NCI-H460 (cell line): ENCODE measurements around the gene SOSTDC1. TPM values are rescaled to one million over a fixed set of nuclear protein-coding genes. Genes with fewer than 3 reads are reported as not detected.

Source experiments
- DNase-seq: peaks from one replicate; pipeline ENCODE4 v3.0.0-alpha.2; 2016; ENCODE audit warnings: low read depth; ENCODE audit errors: extremely low read depth
- small RNA-seq, 2 experiments: library from RNA; depleted of rRNA; stranded (forward); fragments of <200 nt; gene quantifications; one replicate each; pipeline ENCODE3, GENCODE V24; 2014
- total RNA-seq: library from RNA; depleted of rRNA; stranded (reverse); fragments of >200 nt; shearing (Covaris generic); gene quantifications from 2 replicates; pipeline ENCODE4 v1.2.3, GENCODE V29; 2014; rRNA removed

Gene SOSTDC1
- total RNA-seq, 1 experiment from 2014 or later, result 0.10 TPM

DNA sequence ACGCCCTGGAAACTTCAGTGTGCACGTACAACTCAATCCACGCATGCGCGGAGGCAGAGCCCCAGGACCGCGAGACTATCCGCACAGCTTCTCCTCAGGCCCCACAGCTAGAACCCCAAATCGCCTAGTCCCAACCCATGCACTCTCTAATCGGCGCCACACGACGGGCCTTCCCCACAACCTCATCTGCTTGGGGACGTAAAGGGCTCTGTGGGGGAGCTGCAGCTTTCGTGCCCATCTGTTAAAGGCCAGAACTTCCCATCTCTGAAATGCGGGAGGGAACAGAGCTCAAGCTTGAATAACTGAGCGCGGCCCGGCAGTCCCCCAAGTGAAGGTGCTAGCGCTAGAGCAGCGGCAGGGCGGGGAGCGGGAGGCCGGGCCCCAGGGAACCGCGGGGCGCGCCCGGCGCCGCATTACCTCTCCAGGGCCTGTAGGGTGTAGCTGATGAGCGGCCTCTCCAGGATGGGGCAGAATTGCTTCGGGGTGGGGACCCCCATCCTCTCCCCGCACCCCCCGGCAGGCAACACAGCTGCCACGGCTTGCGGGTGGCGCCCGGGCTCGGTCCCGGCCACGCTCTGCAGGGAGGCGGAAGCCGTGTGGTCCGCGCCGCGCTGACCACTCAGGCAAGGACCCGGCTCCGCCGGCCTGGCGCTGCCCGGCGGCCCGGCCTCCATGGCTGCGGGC lies 44.7 kb downstream of the SOSTDC1 start:
- DNase-seq, result peak; percentile 90

DNA sequence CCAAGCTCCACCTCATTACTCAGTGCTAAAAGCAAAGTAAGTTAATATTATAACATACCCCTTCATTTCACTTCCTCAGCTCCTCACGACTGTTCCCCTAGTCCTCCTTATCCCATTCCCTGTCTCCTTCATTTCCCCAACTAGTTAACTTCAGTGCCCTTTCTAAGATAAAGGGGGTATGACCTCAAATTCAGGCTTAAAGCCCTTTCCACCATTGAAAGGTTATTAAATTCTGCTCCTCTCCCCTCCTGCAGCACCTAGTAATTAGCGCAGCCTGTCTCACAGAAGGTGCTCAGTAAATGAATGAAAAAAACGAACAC lies 45.2 kb downstream of the SOSTDC1 start:
- DNase-seq, result no peak

DNA sequence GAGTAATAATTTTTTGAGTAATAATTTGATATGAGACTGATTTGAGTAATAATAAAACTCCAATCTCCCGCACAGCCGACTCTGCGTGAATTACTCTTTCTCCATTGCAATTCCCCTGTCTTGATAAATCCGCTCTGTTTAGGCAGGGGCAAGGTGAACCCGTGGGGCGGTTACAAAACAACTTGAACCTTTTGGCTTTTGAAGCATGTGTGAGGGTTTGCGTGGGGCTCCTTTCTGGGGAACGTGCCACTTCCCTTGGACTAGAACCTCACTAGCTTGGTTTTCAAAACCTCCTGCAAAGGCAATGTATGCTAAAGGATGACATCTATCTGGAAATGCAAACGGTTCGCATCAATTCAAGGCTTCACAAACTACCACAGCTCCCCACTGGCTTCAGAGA lies 45.7 kb downstream of the SOSTDC1 start:
- DNase-seq, result no peak

DNA sequence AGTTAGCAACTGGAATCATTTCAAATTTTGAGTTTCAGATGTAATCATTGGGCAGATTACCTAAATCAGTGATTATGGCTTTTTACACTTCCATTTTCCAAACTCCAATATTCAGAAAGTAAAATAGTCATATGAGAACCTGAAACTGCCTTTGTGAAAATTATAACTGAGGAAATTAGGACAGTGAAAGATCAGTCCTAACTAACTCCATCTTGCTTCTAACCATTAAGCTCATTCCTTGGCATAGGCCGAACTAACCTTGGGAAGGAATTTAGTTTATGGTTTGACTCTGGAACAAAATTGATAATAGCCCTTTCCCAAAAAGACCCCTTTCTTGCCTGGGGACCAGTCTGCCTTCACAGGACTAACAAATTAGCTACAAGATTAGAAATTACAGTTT lies 46.4 kb downstream of the SOSTDC1 start:
- no peak for DNase-seq

DNA sequence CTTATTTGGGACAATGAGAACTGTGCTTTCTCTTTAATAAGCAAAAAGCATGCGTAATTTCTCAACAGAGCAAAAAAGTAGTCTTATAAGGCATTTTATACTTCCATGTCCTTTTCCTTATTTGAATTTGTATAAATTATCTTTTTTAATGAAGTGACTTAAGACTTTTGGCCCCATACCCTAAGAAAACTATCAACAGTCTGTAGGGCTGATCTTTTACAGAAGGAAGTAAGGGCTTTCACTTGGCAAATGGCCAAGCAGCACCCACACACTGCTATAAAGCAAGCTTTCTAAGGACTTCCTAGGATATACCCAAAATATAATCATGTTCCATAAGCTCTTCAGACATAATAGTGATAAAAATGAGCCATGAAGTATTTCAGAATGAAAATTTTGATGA lies 47.6 kb downstream of the SOSTDC1 start:
- DNase-seq, result no peak

DNA sequence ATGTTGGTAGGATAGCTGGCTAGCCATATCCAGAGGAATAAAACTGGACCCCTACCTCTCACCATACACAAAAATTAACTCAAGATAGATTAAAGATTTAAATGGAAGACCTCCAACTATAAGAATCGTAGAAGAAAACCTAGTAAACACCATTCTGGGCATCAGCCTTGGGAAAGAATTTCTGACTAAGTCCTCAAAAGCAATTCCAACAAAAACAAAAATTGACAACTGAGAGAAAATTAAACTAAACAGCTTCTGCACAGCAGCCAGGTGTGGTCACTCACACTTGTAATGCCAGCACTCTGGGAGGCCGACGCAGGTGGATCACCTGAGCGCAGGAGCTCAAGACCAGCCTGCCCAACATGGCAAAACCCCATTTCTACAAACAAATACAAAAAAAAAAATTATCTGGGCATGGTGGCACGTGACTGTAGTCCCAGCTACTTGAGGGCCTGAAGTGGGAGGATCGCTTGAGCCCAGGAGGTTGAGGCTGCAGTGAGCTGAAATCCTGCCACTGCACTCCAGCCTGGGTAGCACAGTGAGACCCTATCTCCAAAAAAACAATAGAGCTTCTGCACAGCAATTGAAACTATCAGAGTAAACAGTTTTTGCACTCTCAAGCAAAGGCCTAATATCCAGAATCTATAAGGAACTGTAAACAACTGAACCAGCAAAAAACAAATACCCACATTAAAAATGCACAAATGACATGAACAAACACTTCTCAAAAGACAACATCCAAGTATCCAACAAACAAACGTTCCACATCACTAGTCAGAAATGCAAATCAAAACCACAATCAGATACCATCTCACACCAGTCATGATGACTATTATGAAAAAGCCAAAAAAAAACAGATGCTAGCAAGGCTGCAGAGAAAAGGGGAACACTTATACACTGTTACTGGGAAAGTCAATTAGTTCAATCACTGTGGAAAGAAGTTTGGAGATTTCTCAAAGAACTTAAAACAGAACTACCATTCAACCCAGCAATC lies 49.0 kb downstream of the SOSTDC1 start:
- DNase-seq, result no peak

DNA sequence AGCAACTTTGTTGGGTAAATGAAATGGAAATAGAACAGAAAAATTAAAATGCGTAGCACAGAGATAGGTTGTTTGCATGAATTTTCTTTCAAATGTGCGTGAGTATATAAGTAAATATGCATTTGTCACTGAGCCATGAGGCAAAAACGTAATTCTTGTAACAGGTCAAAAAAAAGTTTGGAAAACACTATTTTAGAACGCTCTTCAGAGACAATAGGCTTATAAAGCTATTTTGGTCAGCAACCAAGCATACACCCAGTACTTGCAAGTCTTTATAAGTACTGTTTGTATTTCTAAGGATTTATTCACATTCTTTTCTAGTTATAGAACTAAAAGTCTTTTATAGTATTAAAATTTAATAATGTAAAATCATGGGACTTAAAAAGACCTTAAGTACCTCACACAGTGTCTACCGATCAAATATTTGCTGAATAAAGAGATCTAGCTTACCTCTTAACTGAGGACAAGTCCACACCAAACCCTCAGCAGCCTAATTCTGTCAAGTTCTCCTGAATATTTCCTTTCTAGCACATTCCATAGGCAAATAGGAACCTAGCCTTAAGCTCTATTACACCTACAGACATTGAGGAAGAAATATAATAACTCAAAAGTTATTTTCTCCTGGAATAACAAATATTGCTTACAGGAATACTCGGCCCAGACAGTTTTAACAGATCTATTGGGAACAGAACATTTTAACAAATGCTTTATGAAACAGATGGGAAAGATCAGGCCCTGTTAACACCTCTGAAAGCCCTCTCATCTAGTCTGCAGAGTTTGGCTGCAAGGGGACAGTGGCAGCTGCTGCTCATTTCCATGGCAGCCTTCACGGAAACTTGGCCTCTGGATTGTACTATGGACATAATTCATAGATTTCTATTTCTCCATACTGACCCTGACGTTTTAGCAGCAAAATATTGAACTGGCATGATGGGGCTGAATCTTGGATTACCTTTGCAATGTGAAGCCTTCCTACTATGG lies 53.0 kb downstream of the SOSTDC1 start:
- no peak for DNase-seq

Small RNA genes within 50 kb of the gene (small RNA-seq; reads per million reads assigned to genes)
- gene AC005014.3, result 0 reads per million in 2 experiments

Other genes with a start within 250 kb of the SOSTDC1 start
- gene CRPPA, start 44.2 kb downstream of the SOSTDC1 start, total RNA-seq, result 0.38 and 0.84 TPM in 2 replicates
- not detected in 2 replicates for gene LRRC72, start 61.1 kb upstream of the SOSTDC1 start, total RNA-seq
- 11.0 and 13.7 TPM in 2 replicates for gene ANKMY2, start 180.0 kb upstream of the SOSTDC1 start, total RNA-seq
- gene BZW2, start 180.4 kb upstream of the SOSTDC1 start, total RNA-seq, result 198 and 204 TPM in 2 replicates